Motor neuron (in vitro differentiated cells): ENCODE results near the gene WDR7. TPM values are rescaled to one million over a fixed set of nuclear protein-coding genes. Genes with fewer than 3 reads are reported as not detected.

Experiments used
- ATAC-seq, 8 experiments: fragments of 200-7000 bp; cut with Tn5 transposase; replicated peaks in 6 of 8; 2 replicates each; pipeline ENCODE4 v1.8.0; 2021; ENCODE audit warnings: mild to moderate bottlenecking in 8 of 8, moderate library complexity in 8 of 8
- H3K27ac ChIP-seq, 2 donors: fragments of 250-450 bp; sonication (Bioruptor Pico); 2 replicates each; pipeline ENCODE4 v1.9.0; 2021; ENCODE audit warnings: antibody characterized with exemption in 2 of 2, mild to moderate bottlenecking in 2 of 2, moderate library complexity in 1 of 2
- H3K4me1 ChIP-seq, 2 donors: fragments of 250-450 bp; sonication (Bioruptor Pico); replicated peaks in 1 of 2; 2 replicates each; pipeline ENCODE4 v1.6.1; 2021; ENCODE audit warnings: antibody characterized with exemption in 2 of 2, mild to moderate bottlenecking in 2 of 2, moderate library complexity in 1 of 2
- H3K4me3 ChIP-seq, 5 donors: fragments of 250-450 bp; sonication (Bioruptor Pico); 2 replicates each; pipeline ENCODE4 v1.9.0; 2021; ENCODE audit warnings: antibody characterized with exemption in 5 of 5, mild to moderate bottlenecking in 5 of 5, moderate library complexity in 4 of 5
- WGBS, 10 experiments: fragments of 450-650 bp; shearing (Covaris generic); methylation state at CpG; one replicate each; pipeline ENCODE4 v1.0.0; 2022; 5-methylcytosine and 5-hydroxymethylcytosine counted together
- in situ Hi-C, 9 experiments: fragments of 400-800 bp; cut with MboI; loops; one replicate each; pipeline ENCODE4 v1.15.0; 2021; ENCODE audit warnings: low sequenced_read_pairs in 9 of 9, low pct_unique_long_range_greater_than_20kb in 2 of 9; ENCODE audit not compliant: unreplicated experiment in 9 of 9
- total RNA-seq, 8 experiments: library from RNA; unstranded; fragments of 300-600 nt; gene quantifications; 2 replicates each; pipeline versions ENCODE4 v1.2.3 to v1.2.4, GENCODE V29; 2022

Gene WDR7
- total RNA-seq, 8 experiments from 2014 or later = 12.2 to 24.5 (median 19.2) TPM

- Histone ChIP-seq H3K27ac (no peak overlapping the region), H3K4me3 (no peak overlapping the region), H3K4me1 (peaks cover 2% of the 10 kb centered on the region in 2 donors)
- in situ Hi-C loops = no loop called here
- no peak for ATAC-seq
- WGBS, 10 experiments = 13 to 93% (median 83%) methylated on average over 1 to 4 of the region's 6 CpGs; no CpG with 5 or more reads in 2 of the 10 experiments
These were observed 406.7 kb downstream of the WDR7 start for GRCh38 chr18:57057890-57058289.

GRCh38 chr18:57058734-57059133, 407.6 kb downstream of the WDR7 start:
- Histone ChIP-seq H3K4me3 (no peak overlapping the region), H3K27ac (no peak overlapping the region), H3K4me1 (peaks cover 2 to 3% of the 10 kb centered on the region in 2 donors)
- no peak for ATAC-seq
- in situ Hi-C loops = no loop called here
- WGBS, 10 experiments = 20 to 100% (median 60%) methylated on average over 1 to 4 of the region's 4 CpGs; no CpG with 5 or more reads in 3 of the 10 experiments

DNA sequence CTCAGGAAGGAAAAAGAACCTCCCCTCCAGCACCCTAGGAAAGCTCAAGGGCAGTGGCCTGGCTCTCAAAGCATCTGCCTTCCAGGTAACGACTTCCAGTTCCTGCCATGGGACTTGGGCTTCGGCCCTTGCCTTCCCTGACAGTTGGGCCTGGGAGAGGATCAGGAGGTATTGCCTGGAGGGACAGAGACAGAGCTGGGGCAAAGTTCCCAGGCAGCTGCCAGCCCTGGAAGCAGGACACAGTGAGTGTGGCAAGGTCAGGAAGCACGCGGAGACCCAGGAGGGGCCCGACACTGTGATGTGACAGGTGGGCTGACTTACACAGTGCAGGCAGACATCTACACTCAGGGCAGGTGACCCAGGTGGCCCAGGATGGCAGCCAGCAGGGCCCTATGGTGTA, 408.2 kb downstream of the WDR7 start:
- WGBS, 10 experiments = 80 to 100% (median 90%) methylated on average over 1 to 5 of the region's 5 CpGs; no CpG with 5 or more reads in 4 of the 10 experiments
- Histone ChIP-seq H3K4me3 (no peak overlapping the region), H3K4me1 (peaks cover 4 to 7% of the 10 kb centered on the region in 2 donors), H3K27ac (no peak overlapping the region)
- in situ Hi-C loops = no loop called here
- no peak for ATAC-seq

GRCh38 chr18:57060814-57061213, 409.7 kb downstream of the WDR7 start:
- 0 to 100% (median 81%) methylated on average over 1 to 8 of the region's 8 CpGs; no CpG with 5 or more reads in 2 of the 10 experiments for WGBS, 10 experiments
- Histone ChIP-seq H3K27ac (no peak overlapping the region), H3K4me1 (peaks cover 4 to 7% of the 10 kb centered on the region in 2 donors), H3K4me3 (no peak overlapping the region)
- no peak for ATAC-seq
- in situ Hi-C loops = no loop called here

GRCh38 chr18:57062178-57062577, 411.0 kb downstream of the WDR7 start:
- ATAC-seq = no peak
- in situ Hi-C loops = no loop called here

GRCh38 chr18:57062844-57063243, 411.7 kb downstream of the WDR7 start:
- Histone ChIP-seq H3K4me3 (no peak overlapping the region), H3K27ac (no peak overlapping the region), H3K4me1 (peaks cover 4 to 7% of the 10 kb centered on the region in 2 donors)
- WGBS, 10 experiments = 0 to 100% (median 48%) methylated on average over 1 to 6 of the region's 11 CpGs; no CpG with 5 or more reads in 4 of the 10 experiments
- ATAC-seq = peak in 3 of 8 experiments; percentile 32 to 53 (median 36)
- in situ Hi-C loops = no loop called here

More at GRCh38 chr18:57062178-57062577, 411.0 kb downstream of the WDR7 start:
- no peak overlapping the region for H3K4me3 ChIP-seq
- peaks cover 4 to 7% of the 10 kb centered on the region in 2 donors for H3K4me1 ChIP-seq
- WGBS, 10 experiments = 63 to 100% (median 89%) methylated on average over 1 to 4 of the region's 4 CpGs; no CpG with 5 or more reads in 5 of the 10 experiments
- no peak overlapping the region for H3K27ac ChIP-seq

- peaks cover 9 to 10% of the 10 kb centered on the region in 2 donors for H3K4me1 ChIP-seq
- H3K4me3 ChIP-seq = no peak overlapping the region
- 0 to 100% (median 57%) methylated on average over 1 to 3 of the region's 3 CpGs; no CpG with 5 or more reads in 1 of the 10 experiments for WGBS, 10 experiments
- in situ Hi-C loops = no loop called here
- H3K27ac ChIP-seq = no peak overlapping the region
- ATAC-seq = no peak
These were observed 412.5 kb downstream of the WDR7 start for GRCh38 chr18:57063601-57064103.

- in situ Hi-C loops = no loop called here
- 12 to 95% (median 85%) methylated on average over 3 to 9 of the region's 9 CpGs for WGBS, 10 experiments
These were observed 422.5 kb downstream of the WDR7 start for GRCh38 chr18:57073501-57074187.

GRCh38 chr18:57075716-57076400, 424.7 kb downstream of the WDR7 start:
- WGBS, 10 experiments = 20 to 70% (median 57%) methylated on average over 1 to 11 of the region's 17 CpGs; no CpG with 5 or more reads in 3 of the 10 experiments
- no peak for ATAC-seq
- Histone ChIP-seq H3K4me3 (no peak overlapping the region), H3K4me1 (peaks cover 14 to 36% of the 10 kb centered on the region in 2 donors), H3K27ac (no peak overlapping the region)
- in situ Hi-C loops = no loop called here

More at GRCh38 chr18:57073501-57074187, 422.5 kb downstream of the WDR7 start:
- peak in 1 of 8 experiments; percentile 51 for ATAC-seq
- no peak overlapping the region for H3K4me3 ChIP-seq
- H3K4me1 ChIP-seq = peaks cover 14 to 27% of the 10 kb centered on the region in 2 donors
- H3K27ac ChIP-seq = no peak overlapping the region

DNA sequence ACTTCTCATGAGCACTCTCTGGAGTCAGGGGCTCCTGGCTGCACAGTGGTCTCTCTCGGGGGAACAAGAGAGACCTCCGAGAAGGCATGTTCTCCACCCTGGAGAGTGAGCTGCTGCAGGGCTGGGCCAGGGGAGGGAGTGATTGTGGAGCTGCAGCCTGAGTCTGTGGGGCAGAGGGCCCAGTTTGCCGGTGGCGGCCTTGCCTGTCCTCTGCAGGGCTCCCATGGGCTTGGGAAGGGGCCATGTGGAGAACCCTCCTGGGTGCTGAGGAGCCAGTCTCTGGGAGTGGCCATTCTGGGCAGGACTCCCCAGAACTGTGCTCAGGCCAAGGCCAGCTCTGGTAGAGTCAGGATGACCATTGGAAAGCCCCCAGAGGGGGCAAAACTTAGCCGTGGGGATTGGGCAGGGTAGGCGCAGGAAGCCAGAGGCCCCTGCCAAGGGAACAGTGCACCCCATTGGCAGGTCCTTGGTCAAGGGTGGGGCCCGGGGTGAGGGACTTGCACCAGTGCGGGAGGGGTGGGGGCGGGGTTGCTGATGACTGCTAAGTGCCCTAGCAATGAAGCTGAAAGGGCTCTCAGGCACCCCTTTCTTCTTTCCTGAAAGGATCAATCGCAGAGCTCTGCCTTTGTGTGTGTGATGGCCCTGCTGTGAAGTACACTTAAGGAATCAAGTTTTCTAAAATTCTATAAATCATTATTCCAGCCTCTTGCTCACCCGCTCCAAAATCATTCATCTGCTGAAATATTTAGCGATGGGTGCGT, 426.0 kb downstream of the WDR7 start:
- H3K27ac ChIP-seq = no peak overlapping the region
- in situ Hi-C loops = no loop called here
- H3K4me1 ChIP-seq = peaks cover 14 to 36% of the 10 kb centered on the region in 2 donors
- no peak overlapping the region for H3K4me3 ChIP-seq
- no peak for ATAC-seq
- 71 to 100% methylated on average over 2 to 8 of the region's 13 CpGs; no CpG with 5 or more reads in 8 of the 10 experiments for WGBS, 10 experiments

- ATAC-seq = peak in 6 of 8 experiments; percentile 19 to 52 (median 36)
- Histone ChIP-seq H3K27ac (no peak overlapping the region), H3K4me3 (no peak overlapping the region), H3K4me1 (peaks cover 14 to 36% of the 10 kb centered on the region in 2 donors)
- 83 to 100% (median 94%) methylated on average over 1 to 6 of the region's 11 CpGs; no CpG with 5 or more reads in 5 of the 10 experiments for WGBS, 10 experiments
- in situ Hi-C loops = no loop called here
These were observed 426.8 kb downstream of the WDR7 start for GRCh38 chr18:57077786-57078552.

DNA sequence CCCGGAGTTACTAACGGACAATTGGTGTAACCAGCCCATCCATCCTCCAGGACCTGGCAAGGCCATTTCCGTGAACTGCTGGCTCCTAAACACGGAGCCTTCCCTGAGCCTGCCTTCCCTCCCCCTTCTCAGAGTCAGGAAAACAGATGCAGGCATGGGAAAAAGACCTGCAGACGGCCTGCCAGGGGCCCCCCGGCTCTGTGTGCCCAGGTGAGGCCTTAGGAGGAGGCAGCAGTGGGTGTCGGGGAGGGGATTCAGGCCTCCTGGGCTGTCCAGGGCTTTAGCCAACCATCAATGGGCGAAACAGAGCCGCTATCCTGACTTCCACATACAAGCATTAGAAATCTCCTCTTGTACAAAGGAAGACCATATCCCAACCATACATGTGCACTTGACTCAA, 427.5 kb downstream of the WDR7 start:
- Histone ChIP-seq H3K4me1 (peaks cover 14 to 36% of the 10 kb centered on the region in 2 donors), H3K27ac (no peak overlapping the region), H3K4me3 (no peak overlapping the region)
- WGBS, 10 experiments = 8 to 100% (median 51%) methylated on average over 2 to 5 of the region's 9 CpGs; no CpG with 5 or more reads in 6 of the 10 experiments
- peak in 2 of 8 experiments; percentile 9 to 11 for ATAC-seq
- in situ Hi-C loops = no loop called here
